Uterus (tissue), 4 donors: ENCODE measurements around the gene C9orf78. TPM values are rescaled to one million over a fixed set of nuclear protein-coding genes. Genes with fewer than 3 reads are reported as not detected.

Experiments used
- DNase-seq, 2 donors: peaks; one replicate each; pipeline ENCODE4 v3.0.0-alpha.2; 2019 to 2020
- H3K27ac ChIP-seq, 2 donors: fragments of 200-600 bp; sonication (generic); 1 replicate in 1 of 2; 2 replicates in 1 of 2; pipeline ENCODE4 v1.5.1; 2016 to 2018
- H3K27me3 ChIP-seq, 2 donors: fragments of 200-600 bp; sonication (generic); one replicate each; pipeline ENCODE4 v1.5.1; 2018 to 2019; ENCODE audit warnings: control low read depth in 1 of 2
- H3K36me3 ChIP-seq, 2 donors: fragments of 200-600 bp; sonication (generic); one replicate each; pipeline ENCODE4 v1.5.1; 2019; ENCODE audit warnings: control low read depth in 1 of 2
- H3K4me1 ChIP-seq, 2 donors: fragments of 200-600 bp; sonication (generic); one replicate each; pipeline ENCODE4 v1.5.1; 2018 to 2019; ENCODE audit warnings: control low read depth in 1 of 2
- H3K4me3 ChIP-seq, 2 donors: fragments of 200-600 bp; sonication (generic); 1 replicate in 1 of 2; 2 replicates in 1 of 2; pipeline ENCODE4 v1.5.1; 2018 to 2019; ENCODE audit warnings: mild to moderate bottlenecking in 1 of 2
- H3K9me3 ChIP-seq, 2 donors: fragments of 200-600 bp; sonication (generic); one replicate each; pipeline ENCODE4 v1.5.1; 2019; ENCODE audit warnings: control low read depth in 1 of 2
- POLR2A ChIP-seq, 2 donors: fragments of 450-650 bp; IDR thresholded peaks; one replicate each; pipeline ENCODE4 v1.6.1; 2016; ENCODE audit warnings: antibody characterized with exemption in 2 of 2, mild to moderate bottlenecking in 1 of 2, moderate library complexity in 1 of 2
- intact Hi-C: fragments of 100-400 bp; cut with DNase I; formaldehyde crosslinking; loops from one replicate; pipeline ENCODE4 v1.15.1; 2023; ENCODE audit warnings: low total_unique reads
- microRNA-seq: library from miRNA; unstranded; fragments of <30 nt; microRNA quantifications from one replicate; pipeline ENCODE4, GENCODE V29; 2016; ENCODE audit warnings: borderline microRNAs expressed, borderline replicate concordance
- small RNA-seq: library from RNA; depleted of rRNA; stranded (forward); fragments of <200 nt; gene quantifications from one replicate; pipeline ENCODE3, GENCODE V24; 2016
- total RNA-seq, 4 donors: library from RNA; depleted of rRNA in 3 of 4; stranded (reverse); fragments of >200 nt in 3 of 4; gene quantifications; one replicate each; pipeline versions ENCODE4 v1.1.0 to v1.2.4, GENCODE V29; 2014 to 2023
- TF ChIP-seq, protein P1 (sequence below), 4 experiments: fragments of 200-600 bp in 2 of 4; fragments of 450-650 bp in 2 of 4; sonication (generic) in 2 of 4; IDR thresholded peaks; one replicate each; pipeline ENCODE4 v1.5.1; 2016 to 2019; ENCODE audit warnings: antibody characterized with exemption in 4 of 4, mild to moderate bottlenecking in 2 of 4, moderate library complexity in 1 of 4
- donor health status: DM: yes; HTN: yes; CAD: no.

The C9orf78 gene
- total RNA-seq, 4 donors from 2014 or later: 17.4 to 56.9 (median 35.0) TPM

DNA sequence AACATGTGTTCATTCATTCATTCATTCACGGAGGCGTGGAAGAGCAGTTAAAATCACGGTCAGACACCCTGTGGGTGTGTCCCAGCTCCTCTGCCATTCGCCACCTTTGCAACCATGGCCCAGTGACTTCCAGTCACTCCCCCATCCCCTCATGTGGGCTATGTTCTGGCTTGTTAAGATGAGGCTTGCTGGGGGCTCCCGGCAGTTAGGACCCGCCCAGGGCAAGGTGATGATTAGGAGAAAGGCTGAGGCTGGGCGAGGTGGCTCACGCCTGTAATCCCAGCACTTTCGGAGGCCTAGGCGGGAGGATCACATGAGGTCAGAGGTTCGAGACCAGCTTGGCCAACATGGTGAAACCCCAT, 57.3 kb downstream of the C9orf78 start:
- Histone ChIP-seq H3K27ac (peak overlapping the region; percentile 66 to 71), H3K36me3 (no peaks in the 10 kb centered on the region), H3K4me3 (no peak overlapping the region), H3K27me3 (no peaks in the 10 kb centered on the region), H3K9me3 (no peaks in the 10 kb centered on the region), H3K4me1 (peaks cover 0 to 9% of the 10 kb centered on the region in 2 donors)
- DNase-seq: no peak
- intact Hi-C loops: no loop called here
- TF ChIP-seq POLR2A (IDR thresholded peaks at IDR 0.05): no peak
- TF ChIP-seq, protein P1, sequence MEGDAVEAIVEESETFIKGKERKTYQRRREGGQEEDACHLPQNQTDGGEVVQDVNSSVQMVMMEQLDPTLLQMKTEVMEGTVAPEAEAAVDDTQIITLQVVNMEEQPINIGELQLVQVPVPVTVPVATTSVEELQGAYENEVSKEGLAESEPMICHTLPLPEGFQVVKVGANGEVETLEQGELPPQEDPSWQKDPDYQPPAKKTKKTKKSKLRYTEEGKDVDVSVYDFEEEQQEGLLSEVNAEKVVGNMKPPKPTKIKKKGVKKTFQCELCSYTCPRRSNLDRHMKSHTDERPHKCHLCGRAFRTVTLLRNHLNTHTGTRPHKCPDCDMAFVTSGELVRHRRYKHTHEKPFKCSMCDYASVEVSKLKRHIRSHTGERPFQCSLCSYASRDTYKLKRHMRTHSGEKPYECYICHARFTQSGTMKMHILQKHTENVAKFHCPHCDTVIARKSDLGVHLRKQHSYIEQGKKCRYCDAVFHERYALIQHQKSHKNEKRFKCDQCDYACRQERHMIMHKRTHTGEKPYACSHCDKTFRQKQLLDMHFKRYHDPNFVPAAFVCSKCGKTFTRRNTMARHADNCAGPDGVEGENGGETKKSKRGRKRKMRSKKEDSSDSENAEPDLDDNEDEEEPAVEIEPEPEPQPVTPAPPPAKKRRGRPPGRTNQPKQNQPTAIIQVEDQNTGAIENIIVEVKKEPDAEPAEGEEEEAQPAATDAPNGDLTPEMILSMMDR (IDR thresholded peaks at IDR 0.05): no peak

Small RNA genes within 50 kb of the gene (microRNA-seq; reads per million reads assigned to microRNA genes)
- not detected for gene MIR6855

Small RNA genes within 50 kb of the gene (small RNA-seq; reads per million reads assigned to genes)
- not detected for gene MIR6855

Other genes with a start within 250 kb of the C9orf78 start
- gene C9orf50, start 214.2 kb downstream of the C9orf78 start, total RNA-seq: under 1 TPM in 1 of 4 donors, not detected in 3; 0.35 TPM
- gene NTMT1, start 209.1 kb downstream of the C9orf78 start, total RNA-seq: 10 to 100 TPM in 3 of 4 donors, 1 to 10 TPM in 1; 1.8 to 30.8 (median 21.6) TPM
- gene ASB6, start 193.1 kb downstream of the C9orf78 start, total RNA-seq: 10 to 100 TPM in 2 of 4 donors, 1 to 10 TPM in 2; 1.3 to 20.3 (median 8.5) TPM
- gene PRRX2, start 169.6 kb downstream of the C9orf78 start, total RNA-seq: 1 to 10 TPM in 2 of 4 donors, not detected in 2; 3.5 to 5.5 TPM
- 1 to 10 TPM in 3 of 4 donors, not detected in 1; 1.3 to 7.5 (median 4.2) TPM for gene PTGES, start 82.2 kb downstream of the C9orf78 start, total RNA-seq
- 10 to 100 TPM in 3 of 4 donors, 1 to 10 TPM in 1; 4.1 to 33.9 (median 13.2) TPM for gene TOR1B, start 32.1 kb downstream of the C9orf78 start, total RNA-seq
- 10 to 100 TPM; 13.1 to 40.3 (median 33.0) TPM for gene TOR1A, start 11.1 kb downstream of the C9orf78 start, total RNA-seq
- 10 to 100 TPM in 2 of 4 donors, 1 to 10 TPM in 2; 5.6 to 46.7 (median 11.1) TPM for gene USP20, start 183 bp upstream of the C9orf78 start, total RNA-seq
- 100 to 1,000 TPM in 1 of 4 donors, 10 to 100 TPM in 3; 18.5 to 102 (median 77.2) TPM for gene FNBP1, start 207.9 kb upstream of the C9orf78 start, total RNA-seq
- 10 to 100 TPM; 10.8 to 41.5 (median 26.7) TPM for gene GPR107, start 218.6 kb upstream of the C9orf78 start, total RNA-seq